Anterior cingulate cortex (tissue), 58 donors: Measurements from ENCODE around the gene FGFR1OP2.
"Not testable (repeated sequence)": the region's sequence is repeated elsewhere in the genome, so short reads cannot be mapped to it uniquely, and the experiment has no call there.

Source experiments
- DNase-seq, 58 donors: peaks; one replicate each; lab custom pipeline; 2025; lab: John Stamatoyannopoulos, UW

Gene FGFR1OP2

DNA sequence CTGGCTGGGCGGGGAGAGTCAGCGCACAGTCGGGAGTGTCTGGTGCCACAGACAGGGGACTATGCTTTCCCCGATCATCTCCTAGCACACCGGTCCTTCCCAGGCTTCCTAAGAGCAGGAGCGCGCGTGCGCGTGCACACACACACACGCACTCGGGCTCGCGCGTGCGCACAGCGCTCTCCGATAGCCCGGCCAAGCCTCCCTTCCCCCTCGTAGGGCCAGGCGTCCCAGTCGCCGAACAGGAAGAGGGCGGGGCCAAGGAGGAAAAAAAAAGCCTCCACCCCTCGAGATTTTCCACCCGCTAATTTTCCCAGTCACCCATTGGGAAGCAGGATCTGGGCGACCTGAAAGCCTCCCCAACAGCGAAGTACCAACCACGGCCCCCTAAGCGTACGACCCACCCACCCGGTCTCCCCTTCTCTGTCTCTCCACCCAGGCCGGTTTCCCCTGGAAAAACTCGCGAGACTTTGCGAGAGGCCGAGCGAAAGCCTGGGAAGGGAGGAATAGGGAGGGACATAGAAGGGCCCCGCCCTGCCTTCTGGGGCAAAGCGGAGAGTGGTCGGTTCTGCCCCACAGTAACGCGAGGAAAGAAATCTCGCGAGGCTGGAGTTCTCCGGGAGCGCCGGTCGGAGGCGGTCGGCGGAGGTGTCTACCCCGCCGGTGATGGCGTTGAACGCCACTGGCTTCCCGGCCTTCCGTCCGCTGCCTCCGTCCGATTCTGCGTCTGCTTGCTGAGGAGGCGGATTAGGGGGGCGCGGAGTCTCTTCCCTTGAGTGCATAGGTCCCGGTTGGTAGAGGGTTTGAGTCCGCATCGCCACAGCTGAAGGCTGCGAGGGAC is at the start of gene FGFR1OP2, which contains the start of gene INTS13:
Gene FGFR1OP2 (plus strand): TSS at position 608 of the 838 bp plus-strand sequence. CDS start 15,689 bp downstream, outside the sequence.
Gene INTS13 (minus strand): TSS at position 119 of the 838 bp plus-strand sequence. CDS start 1,178 bp downstream, outside the sequence.
- peak; percentile 83 to 100 (median 97) for DNase-seq

- no peak for DNase-seq
Observed at GRCh38 chr12:26890784-26891183, 47.5 kb upstream of the FGFR1OP2 start.

DNA sequence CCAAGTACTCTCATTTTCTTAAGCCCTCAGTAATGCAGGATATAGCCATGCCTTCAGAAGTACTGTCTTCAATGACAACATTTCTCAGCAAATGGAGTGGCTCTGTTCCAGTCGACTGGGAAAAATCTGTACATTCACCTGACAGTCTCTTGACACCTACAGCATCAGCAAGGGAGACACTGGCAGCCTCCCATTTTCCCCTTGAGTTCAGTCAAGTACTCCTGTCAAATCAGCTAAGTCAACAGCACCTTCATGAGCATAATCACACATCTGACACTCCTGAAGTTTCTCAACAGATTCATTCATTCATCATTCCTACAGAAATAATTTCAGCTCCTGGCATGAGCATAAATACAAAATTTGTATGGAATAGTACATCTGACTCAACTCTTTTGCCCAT is 46.6 kb upstream of the FGFR1OP2 start:
- DNase-seq = no peak

- no peak for DNase-seq
Observed at GRCh38 chr12:26895672-26896071, 42.6 kb upstream of the FGFR1OP2 start.

- no peak for DNase-seq
Observed at GRCh38 chr12:26896913-26897312, 41.4 kb upstream of the FGFR1OP2 start.

- DNase-seq = not testable (repeated sequence)
Observed at GRCh38 chr12:26903396-26903795, 34.9 kb upstream of the FGFR1OP2 start.

DNA sequence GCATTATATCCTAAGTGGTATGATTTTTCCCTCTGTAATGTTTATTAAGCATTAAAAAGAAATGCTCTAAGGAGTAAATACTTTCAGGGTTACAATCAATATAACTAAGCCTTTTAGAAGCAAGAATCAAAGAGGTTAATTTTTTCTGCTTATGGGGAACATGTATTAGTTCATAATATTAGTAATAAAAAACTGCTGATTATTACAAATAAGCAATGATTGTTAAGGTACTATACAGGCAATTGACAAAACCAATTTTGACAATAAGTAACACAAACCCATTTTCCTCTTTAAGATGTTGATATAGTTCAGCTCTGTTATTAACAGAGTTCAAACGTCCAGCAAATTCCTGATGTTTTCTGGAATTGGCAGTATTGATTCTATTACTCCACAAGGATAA is 32.2 kb upstream of the FGFR1OP2 start:
- DNase-seq = no peak

- no peak for DNase-seq
Observed at GRCh38 chr12:26906704-26907103, 31.6 kb upstream of the FGFR1OP2 start.

- peak in 2 of 58 donors; percentile 2 to 8 for DNase-seq
Observed at GRCh38 chr12:26918321-26919215, 19.7 kb upstream of the FGFR1OP2 start.

DNA sequence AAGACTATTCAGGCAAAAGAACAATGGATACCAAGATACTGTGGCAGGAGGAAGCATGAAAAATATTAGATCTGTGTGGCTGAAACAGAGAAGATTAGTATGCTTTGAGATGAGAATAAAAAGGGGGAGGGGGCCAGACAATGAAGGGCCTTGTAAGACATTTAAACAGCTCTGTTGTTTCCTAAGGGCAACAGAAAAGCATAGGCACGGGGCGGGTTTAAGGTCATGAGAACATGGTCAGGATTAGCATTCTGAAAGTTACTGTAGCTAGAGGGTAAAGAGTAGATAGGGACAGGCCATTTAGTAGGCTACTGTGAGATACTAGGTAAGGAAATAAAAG is 19.1 kb upstream of the FGFR1OP2 start:
- DNase-seq = peak in 16 of 58 donors; percentile 1 to 42 (median 10)

DNA sequence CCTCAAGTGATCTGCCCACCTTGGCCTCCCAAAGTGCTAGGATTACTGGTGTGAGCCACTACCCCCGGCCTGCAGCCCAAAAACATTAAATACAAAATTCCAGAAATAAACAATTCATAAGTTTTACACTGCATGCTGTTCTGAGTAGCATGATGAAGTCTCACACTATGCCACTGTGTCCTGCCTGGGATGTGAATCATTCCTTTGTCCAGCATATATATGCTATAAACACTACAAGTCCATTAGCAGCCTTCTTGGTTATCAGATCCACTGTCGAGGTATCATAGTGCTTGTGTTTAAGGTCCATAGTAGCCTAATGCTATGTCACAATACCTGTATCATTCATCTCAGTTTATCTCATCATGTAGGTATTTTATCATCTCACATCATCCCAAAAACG is 16.4 kb upstream of the FGFR1OP2 start:
- DNase-seq = no peak

DNA sequence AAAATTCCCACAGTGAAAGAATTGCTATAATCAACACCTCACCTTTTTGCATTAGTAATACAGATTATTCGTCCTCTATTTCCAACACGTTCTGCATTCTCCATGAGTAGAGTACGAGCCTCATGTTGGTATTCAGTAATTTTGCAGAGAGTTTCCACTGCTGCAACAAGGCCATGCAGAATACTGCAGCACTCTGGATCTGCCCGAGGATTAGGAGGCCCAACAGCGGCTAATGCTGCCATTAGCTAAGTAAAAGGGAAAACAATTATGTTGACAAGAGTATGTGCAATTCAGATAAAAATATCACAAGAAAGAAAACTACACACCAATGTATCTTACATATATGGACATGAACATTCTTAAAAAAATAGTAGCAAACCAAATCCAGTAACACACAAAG is 9.6 kb upstream of the FGFR1OP2 start:
- no peak for DNase-seq

DNA sequence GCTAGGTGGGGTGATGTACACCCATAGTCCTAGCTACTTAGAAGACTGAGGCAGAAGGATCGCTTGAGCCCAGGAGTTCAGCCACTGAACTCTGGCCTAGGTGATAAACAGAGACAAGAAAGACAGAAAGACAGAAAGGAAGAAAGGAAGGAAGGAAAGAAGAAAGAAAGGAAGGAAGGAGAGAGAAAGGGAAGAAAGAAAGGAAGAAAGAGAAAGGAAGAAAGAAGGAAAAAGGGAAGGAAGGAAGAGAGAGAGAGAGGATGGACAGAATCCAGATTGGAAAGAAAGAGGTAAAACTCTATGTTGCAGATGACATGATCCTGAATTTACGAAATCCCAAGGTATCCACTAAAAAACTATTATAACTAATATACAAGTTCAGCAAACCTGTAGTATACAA is 8.7 kb upstream of the FGFR1OP2 start:
- no peak for DNase-seq

DNA sequence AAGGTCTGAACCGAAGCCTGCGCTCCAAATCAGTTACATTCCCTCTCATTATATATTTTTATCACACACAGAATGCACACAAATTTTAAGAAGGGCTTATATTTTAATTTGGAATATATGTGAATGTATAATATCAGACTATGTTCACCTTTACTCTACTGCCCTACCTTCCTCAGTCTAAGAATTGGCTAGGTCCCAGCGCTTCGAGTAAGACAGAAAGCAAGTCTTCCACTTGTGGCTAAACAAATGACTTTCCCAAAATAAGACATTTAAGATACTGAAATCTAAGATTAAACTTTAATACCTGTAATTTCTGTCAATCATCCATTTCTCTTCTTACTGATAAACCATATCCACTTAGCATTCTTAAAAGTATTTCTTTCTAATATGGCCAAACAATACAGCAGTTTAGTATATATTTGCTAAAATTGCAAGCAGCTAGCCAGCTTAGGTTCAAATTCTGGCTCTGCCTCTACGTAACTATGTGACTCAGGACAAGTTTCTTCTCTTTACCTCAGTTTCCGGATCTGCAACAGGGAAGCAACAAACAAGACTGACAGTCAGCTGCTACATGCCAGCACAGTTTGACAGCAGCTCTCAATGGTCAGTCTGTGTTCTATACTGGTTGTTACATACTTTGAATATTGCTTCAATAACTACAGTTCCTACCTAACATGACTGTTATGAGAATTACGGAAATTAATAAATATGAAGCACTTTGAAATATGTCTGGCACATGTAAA is 2.5 kb upstream of the FGFR1OP2 start:
- no peak for DNase-seq

- no peak for DNase-seq
Observed at GRCh38 chr12:26936559-26937442, 1.5 kb upstream of the FGFR1OP2 start.

DNA sequence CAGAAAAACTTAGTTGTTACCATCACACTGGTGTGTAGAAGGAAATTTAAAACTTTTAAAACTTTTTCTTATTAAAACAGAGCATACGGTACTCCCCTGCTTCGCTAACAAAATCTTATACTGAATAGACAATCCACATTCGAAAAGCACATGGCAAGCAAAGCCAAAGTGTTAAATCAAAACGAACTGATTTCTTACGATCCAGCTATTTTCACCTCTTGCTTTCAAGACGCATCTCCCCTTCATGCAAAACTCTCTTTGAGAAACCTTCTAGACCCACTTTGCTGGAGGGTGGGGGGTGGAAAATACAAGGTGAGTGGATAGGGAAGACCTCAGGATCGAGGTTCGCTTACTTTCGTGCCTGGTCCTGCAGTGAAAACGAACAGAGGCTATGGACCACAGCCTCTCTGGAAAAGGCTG is 817 bp upstream of the FGFR1OP2 start:
- DNase-seq = no peak

DNA sequence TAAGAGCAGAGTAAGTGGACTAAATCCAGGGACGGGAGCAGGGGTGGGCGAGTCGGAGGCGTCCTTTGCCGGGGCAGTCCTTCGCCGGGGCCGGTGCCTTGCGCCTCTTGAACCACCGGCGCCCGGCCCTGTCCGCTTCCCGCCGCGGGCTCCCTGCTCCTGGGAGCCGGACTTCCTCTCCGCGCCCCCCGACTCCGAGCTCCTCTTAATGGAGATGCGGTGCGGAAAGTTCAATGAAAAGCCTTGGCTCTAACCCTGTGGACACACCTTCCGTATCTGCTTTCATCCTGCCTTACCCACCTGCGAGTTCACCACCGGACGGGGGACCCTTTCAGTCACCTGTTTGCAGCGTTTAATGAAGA is 412 bp downstream of the FGFR1OP2 start:
- DNase-seq = peak in 4 of 58 donors; percentile 17 to 75 (median 33)

DNA sequence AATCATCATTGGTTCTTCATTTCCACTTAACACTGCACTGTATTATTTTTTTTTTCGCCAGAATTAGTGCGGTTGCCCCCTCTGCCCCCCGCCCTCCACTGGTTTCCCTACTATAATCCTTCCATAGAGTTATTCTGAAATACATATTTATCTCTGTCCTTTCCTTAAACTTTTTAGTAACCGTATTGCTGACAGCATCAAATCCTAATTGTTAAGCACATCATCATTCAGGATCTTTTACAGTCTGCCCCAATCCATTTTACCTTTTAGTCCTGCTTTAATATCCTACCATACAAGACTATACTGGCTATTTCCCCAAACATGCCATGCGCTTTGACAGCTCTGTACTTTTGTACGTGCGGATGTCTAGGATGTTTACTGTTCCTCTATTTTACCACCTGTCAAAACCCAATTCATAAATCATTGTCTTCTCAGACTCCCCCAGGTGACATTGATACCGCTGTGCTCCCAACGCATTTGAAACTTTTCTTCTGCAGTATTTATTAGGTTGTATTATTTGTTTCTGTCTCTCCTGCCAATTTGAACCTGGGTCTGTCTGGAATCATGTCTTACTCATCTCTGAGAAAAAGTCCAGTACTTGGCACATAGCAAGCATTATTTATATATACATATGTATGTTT is 1.0 kb downstream of the FGFR1OP2 start:
- DNase-seq = no peak

- DNase-seq = no peak
Observed at GRCh38 chr12:26939953-26940352, 1.7 kb downstream of the FGFR1OP2 start.
